Liver (tissue), 3 donors: ENCODE results near the gene PHF2.

Experiments
- RAD21 ChIP-seq, 2 donors: IDR thresholded peaks; 2 replicates each; pipeline ENCODE4 v1.6.1; 2016; ENCODE audit warnings: antibody characterized with exemption in 2 of 2, mild to moderate bottlenecking in 2 of 2
- TAF1 ChIP-seq: conservative IDR thresholded peaks from 2 replicates; pipeline ENCODE4 v1.6.1; 2016; ENCODE audit warnings: antibody characterized with exemption, mild to moderate bottlenecking
- TF ChIP-seq, protein P1 (sequence below): fragments of 150-350 bp; IDR thresholded peaks from 2 replicates; pipeline ENCODE4 v1.5.1; 2017; ENCODE audit warnings: improper control_type of control experiment, low read depth, low read length; ENCODE audit not compliant: missing input control
- donor health status: healthy.
- donor health status: healthy.

DNA sequence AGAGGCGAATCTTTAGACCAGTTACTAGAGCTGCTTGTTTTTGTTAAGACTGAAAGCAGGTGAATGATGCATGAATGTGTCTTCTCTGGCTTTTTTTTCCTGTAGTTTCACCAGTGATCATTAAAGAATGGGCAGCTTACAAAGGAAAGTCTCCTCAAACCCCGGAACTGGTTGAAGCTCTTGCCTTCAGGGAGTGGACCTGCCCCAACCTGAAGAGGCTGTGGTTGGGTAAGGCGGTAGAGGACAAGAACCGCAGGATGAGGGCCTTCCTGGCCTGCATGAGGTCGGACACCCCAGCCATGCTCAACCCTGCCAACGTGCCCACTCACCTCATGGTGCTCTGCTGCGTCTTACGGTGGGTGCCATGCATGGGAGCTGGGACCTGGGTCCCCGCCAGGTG is 33.3 kb upstream of the PHF2 start:
- TF ChIP-seq, protein P1, sequence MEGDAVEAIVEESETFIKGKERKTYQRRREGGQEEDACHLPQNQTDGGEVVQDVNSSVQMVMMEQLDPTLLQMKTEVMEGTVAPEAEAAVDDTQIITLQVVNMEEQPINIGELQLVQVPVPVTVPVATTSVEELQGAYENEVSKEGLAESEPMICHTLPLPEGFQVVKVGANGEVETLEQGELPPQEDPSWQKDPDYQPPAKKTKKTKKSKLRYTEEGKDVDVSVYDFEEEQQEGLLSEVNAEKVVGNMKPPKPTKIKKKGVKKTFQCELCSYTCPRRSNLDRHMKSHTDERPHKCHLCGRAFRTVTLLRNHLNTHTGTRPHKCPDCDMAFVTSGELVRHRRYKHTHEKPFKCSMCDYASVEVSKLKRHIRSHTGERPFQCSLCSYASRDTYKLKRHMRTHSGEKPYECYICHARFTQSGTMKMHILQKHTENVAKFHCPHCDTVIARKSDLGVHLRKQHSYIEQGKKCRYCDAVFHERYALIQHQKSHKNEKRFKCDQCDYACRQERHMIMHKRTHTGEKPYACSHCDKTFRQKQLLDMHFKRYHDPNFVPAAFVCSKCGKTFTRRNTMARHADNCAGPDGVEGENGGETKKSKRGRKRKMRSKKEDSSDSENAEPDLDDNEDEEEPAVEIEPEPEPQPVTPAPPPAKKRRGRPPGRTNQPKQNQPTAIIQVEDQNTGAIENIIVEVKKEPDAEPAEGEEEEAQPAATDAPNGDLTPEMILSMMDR = no peak
- TF ChIP-seq TAF1 (no peak), RAD21 (IDR thresholded peaks at IDR 0.05) (no peak)
